ENCODE measurements around the gene ULK3.

ULK3 gene

GRCh38 chr15:74857671-74858368, 14.9 kb upstream of the ULK3 start:
- peak; percentile 25 for DNase-seq (ENCODE audit: low spot score)
- in situ Hi-C loops (cut with MboI; ENCODE audit: low pct_unique_long_range_greater_than_20kb, low sequenced_read_pairs, unreplicated experiment): no loop called here

DNA sequence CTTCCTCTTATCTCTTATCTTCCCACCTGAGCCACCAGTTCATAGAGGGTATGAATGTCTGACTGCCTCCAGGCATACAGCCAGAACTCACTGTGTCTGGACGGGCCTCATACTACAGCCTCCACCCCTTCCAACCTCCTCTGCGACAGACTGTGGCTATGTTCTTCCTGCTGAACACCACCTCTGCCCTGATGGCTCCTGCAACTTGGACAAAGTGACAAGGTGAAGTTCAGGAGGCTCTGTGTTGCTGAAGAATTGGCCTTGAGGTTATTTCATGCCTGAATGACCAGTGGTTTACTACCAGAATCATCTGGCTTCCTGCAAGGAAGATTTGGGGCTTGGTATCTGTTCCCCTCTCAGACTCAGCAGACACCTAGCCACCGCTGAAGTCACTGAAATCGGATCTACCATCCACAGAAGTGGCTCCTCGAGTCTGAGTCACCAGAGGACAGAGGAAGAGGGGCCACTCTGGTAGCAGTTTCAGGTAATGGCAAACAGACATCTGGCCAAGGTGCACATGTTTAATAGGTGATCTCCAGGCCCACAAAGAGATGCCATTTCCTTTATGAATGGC, 14.2 kb upstream of the ULK3 start:
- no peak for TF ChIP-seq CTCF (IDR thresholded peaks at IDR 0.05; ENCODE audit: extremely low read depth, insufficient read depth, missing control alignments)
- DNase-seq (ENCODE audit: low spot score): peak; percentile 70
- in situ Hi-C loops (cut with MboI; ENCODE audit: low pct_unique_long_range_greater_than_20kb, low sequenced_read_pairs, unreplicated experiment): no loop called here

More at GRCh38 chr15:74857671-74858368, 14.9 kb upstream of the ULK3 start:
- TF ChIP-seq CTCF (IDR thresholded peaks at IDR 0.05; ENCODE audit: extremely low read depth, insufficient read depth, missing control alignments): no peak

- no peak for TF ChIP-seq CTCF (IDR thresholded peaks at IDR 0.05; ENCODE audit: extremely low read depth, insufficient read depth, missing control alignments)
- in situ Hi-C loops (cut with MboI; ENCODE audit: low pct_unique_long_range_greater_than_20kb, low sequenced_read_pairs, unreplicated experiment): no loop called here
- no peak for DNase-seq (ENCODE audit: low spot score)
These were observed 13.6 kb upstream of the ULK3 start for GRCh38 chr15:74856537-74856936.

DNA sequence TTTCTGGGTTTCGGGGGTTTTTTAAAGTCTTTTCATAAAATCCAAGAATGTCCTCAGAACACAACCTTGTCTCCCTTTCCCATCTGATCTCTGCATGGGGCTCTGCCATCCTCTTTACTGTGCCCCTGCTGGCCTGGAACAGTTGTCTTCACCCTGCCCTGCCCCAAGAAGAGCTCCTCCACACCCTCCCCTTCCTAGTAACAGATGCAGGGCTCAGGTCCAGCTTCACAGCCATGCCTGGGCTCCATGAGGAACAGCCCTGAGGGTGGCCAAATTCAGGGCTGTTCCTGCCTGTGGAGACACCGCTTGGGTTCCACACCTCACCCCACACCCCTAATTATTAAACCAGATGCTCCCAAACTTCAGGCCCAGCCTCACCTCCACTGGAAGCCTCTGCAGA, 12.9 kb upstream of the ULK3 start:
- no peak for TF ChIP-seq CTCF (IDR thresholded peaks at IDR 0.05; ENCODE audit: extremely low read depth, insufficient read depth, missing control alignments)
- in situ Hi-C loops (cut with MboI; ENCODE audit: low pct_unique_long_range_greater_than_20kb, low sequenced_read_pairs, unreplicated experiment): no loop called here
- DNase-seq (ENCODE audit: low spot score): no peak

DNA sequence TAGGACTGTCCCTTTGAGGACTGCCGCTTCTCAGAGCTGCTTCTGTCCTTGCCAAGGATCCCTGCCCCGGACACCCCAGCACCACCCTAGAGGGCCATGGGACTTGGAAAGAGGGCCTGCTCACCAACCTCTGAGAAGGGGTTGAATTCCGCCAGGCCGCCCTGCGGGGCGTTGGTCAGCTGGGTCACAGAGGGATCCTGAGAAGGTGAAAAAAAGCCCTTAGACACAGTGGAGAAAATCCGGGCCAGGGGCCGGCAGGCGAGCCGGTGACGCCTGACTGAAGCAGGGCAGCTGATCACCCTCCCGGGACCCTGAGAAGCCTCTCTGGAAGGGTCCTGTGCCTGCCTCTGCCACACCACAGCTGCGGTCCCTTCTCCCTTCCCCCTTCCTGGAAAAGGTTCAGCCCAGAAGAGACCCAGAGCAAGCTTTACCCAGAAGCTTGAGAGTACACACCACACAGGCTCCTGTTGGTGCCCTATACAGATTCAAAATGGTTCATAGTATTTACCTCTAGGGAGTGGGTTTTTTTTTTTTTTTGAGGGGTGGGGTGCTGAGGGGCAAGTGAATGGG, 11.6 kb upstream of the ULK3 start:
- DNase-seq (ENCODE audit: low spot score): no peak
- TF ChIP-seq CTCF (IDR thresholded peaks at IDR 0.05; ENCODE audit: extremely low read depth, insufficient read depth, missing control alignments): no peak
- in situ Hi-C loops (cut with MboI; ENCODE audit: low pct_unique_long_range_greater_than_20kb, low sequenced_read_pairs, unreplicated experiment): no loop called here

DNA sequence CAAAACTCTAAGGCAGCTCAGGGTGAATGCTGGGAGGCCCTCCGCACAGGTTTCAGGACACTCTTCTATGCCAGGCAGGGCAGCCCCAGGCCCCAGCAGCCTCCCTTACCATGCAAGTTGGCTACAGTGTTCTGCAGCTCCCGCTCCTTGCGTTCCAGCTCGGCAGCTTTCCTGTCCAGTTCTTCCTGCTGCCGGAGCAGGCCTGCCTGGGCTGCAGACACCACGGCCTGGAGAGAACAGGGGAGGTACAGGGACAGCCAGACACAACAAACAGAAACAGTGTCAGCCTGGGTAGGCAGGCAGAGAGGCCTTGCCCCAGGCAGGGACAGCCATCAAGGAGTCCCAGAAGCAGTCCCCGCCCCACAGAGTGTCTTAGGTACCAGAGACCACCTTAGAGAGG, 9.0 kb upstream of the ULK3 start:
- TF ChIP-seq CTCF (IDR thresholded peaks at IDR 0.05; ENCODE audit: extremely low read depth, insufficient read depth, missing control alignments): no peak
- in situ Hi-C loops (cut with MboI; ENCODE audit: low pct_unique_long_range_greater_than_20kb, low sequenced_read_pairs, unreplicated experiment): no loop called here

More for the DNA sequence above, 9.0 kb upstream of the ULK3 start:
- no peak for DNase-seq (ENCODE audit: low spot score)

All from GM13977 (cell line).